AG04449 (cell line): ENCODE measurements around the gene PROM1.

Source experiments
- CTCF ChIA-PET: fragments of 350-600 bp; formaldehyde crosslinking; extraction: SDS; loops from one replicate; lab custom pipeline; 2021; ENCODE audit warnings: antibody characterized with exemption; lab: Yijun Ruan, JAX
- POLR2A ChIA-PET: fragments of 400-600, 350-600 bp; formaldehyde crosslinking; extraction: SDS; loops from one replicate; lab custom pipeline; 2020; ENCODE audit warnings: antibody characterized with exemption, inconsistent platforms; lab: Yijun Ruan, JAX
- DNase-seq: peaks from one replicate; pipeline ENCODE4 v3.0.0-alpha.2; 2010; ENCODE audit warnings: low read depth, low spot score
- H3K4me3 ChIP-seq: 2 replicates; pipeline ENCODE4 v1.5.1; 2011; ENCODE audit warnings: low read depth, mild to moderate bottlenecking, control low read depth, low read length
- CTCF ChIP-seq: IDR thresholded peaks from one replicate; pipeline ENCODE4 v1.5.1; 2011; ENCODE audit warnings: mild to moderate bottlenecking, moderate library complexity, low read length, control low read depth, inconsistent platforms; ENCODE audit not compliant: insufficient read depth; ENCODE audit errors: missing control alignments

The PROM1 gene

GRCh38 chr4:16106956-16107355 is 23.1 kb upstream of the PROM1 start:
- H3K4me3 ChIP-seq, result no peak overlapping the region
- DNase-seq, result no peak
- ChIA-PET POLR2A (no interaction called here), CTCF (no interaction called here)
- TF ChIP-seq CTCF, result no peak

GRCh38 chr4:16104520-16104919 is 20.7 kb upstream of the PROM1 start:
- no peak for DNase-seq
- H3K4me3 ChIP-seq, result no peak overlapping the region
- ChIA-PET CTCF (no interaction called here), POLR2A (no interaction called here)
- no peak for TF ChIP-seq CTCF

GRCh38 chr4:16102356-16102755 is 18.5 kb upstream of the PROM1 start:
- POLR2A ChIA-PET, result no interaction called here
- no peak for DNase-seq
- no peak for TF ChIP-seq CTCF
- no peak overlapping the region for H3K4me3 ChIP-seq
- CTCF ChIA-PET, result interaction anchor here (0.6 kb wide), 1 partner anchor 96 kb away, joined by 3 read pairs; no protein-coding TSS in a partner anchor

GRCh38 chr4:16100833-16101232 is 17.0 kb upstream of the PROM1 start:
- no peak for TF ChIP-seq CTCF
- DNase-seq, result no peak
- H3K4me3 ChIP-seq, result no peak overlapping the region
- ChIA-PET CTCF (no interaction called here), POLR2A (no interaction called here)

- TF ChIP-seq CTCF, result no peak
- no peak for DNase-seq
- CTCF ChIA-PET, result interaction anchor here (1.6 kb wide), 1 partner anchor 104 kb away, joined by 4 read pairs; no protein-coding TSS in a partner anchor
- POLR2A ChIA-PET, result no interaction called here
- no peak overlapping the region for H3K4me3 ChIP-seq
These were observed 9.0 kb upstream of the PROM1 start for GRCh38 chr4:16092682-16093319.

GRCh38 chr4:16090096-16090705 is 6.4 kb upstream of the PROM1 start:
- DNase-seq, result no peak
- no peak for TF ChIP-seq CTCF
- POLR2A ChIA-PET, result no interaction called here
- CTCF ChIA-PET, result interaction anchor here (2.6 kb wide), 1 partner anchor 284 kb away, joined by 7 read pairs; no protein-coding TSS in a partner anchor
- no peak overlapping the region for H3K4me3 ChIP-seq
